K562 (cell line): Measurements from ENCODE around the gene CD74. TPM values are rescaled to one million over a fixed set of nuclear protein-coding genes. Genes with fewer than 3 reads are reported as not detected.

Source experiments
- ATF2 ChIP-seq: sonication (generic); formaldehyde crosslinking; IDR thresholded peaks from 2 replicates; pipeline ENCODE4 v1.8.1; 2022; ENCODE audit warnings: missing genetic modification reagents
- EGR1 ChIP-seq: fragments of 450-650 bp; conservative IDR thresholded peaks from 2 replicates; pipeline ENCODE4 v1.6.1; 2017; ENCODE audit warnings: mild to moderate bottlenecking
- HNRNPK ChIP-seq: fragments of 200-400 bp; formaldehyde crosslinking; IDR thresholded peaks from one replicate; pipeline ENCODE4 v1.6.1; 2018; ENCODE audit warnings: mild to moderate bottlenecking, low read depth, low read length; ENCODE audit not compliant: poor library complexity, severe bottlenecking
- JUND ChIP-seq, 2 experiments: IDR thresholded peaks; 2 replicates in 1 of 2; 3 replicates in 1 of 2; pipeline ENCODE4 v1.6.1; 2011; ENCODE audit warnings: borderline replicate concordance in 2 of 2, low read depth in 2 of 2, low read length in 2 of 2, improper control_type of control experiment in 1 of 2, missing biosample characterization in 1 of 2, missing genetic modification characterization in 1 of 2, missing genetic modification reagents in 1 of 2
- L3MBTL2 ChIP-seq: fragments of 450-650 bp; IDR thresholded peaks from 2 replicates; pipeline ENCODE4 v1.6.1; 2016; ENCODE audit warnings: mild to moderate bottlenecking, moderate library complexity
- NFATC3 ChIP-seq: fragments of 450-650 bp; IDR thresholded peaks from 2 replicates; pipeline ENCODE4 v1.6.1; 2017; ENCODE audit warnings: mild to moderate bottlenecking
- NKRF ChIP-seq: fragments of 450-650 bp; IDR thresholded peaks from 2 replicates; pipeline ENCODE4 v1.6.1; 2016; ENCODE audit warnings: borderline replicate concordance
- TAF1 ChIP-seq: IDR thresholded peaks from 2 replicates; pipeline ENCODE4 v1.6.1; 2011; ENCODE audit warnings: mild to moderate bottlenecking, low read length, moderate library complexity; ENCODE audit not compliant: insufficient read depth, control insufficient read depth, severe bottlenecking; ENCODE audit errors: extremely low read depth
- TCF7L2 ChIP-seq: fragments of 150-350 bp; IDR thresholded peaks from 2 replicates; pipeline ENCODE4 v1.6.1; 2016; ENCODE audit warnings: low read depth, mild to moderate bottlenecking, low read length, moderate library complexity
- XRCC3 ChIP-seq: fragments of 450-650 bp; IDR thresholded peaks from 2 replicates; pipeline ENCODE4 v1.6.1; 2017; ENCODE audit warnings: mild to moderate bottlenecking, moderate library complexity
- ZBTB8A ChIP-seq: fragments of 450-650 bp; IDR thresholded peaks from 2 replicates; pipeline ENCODE4 v1.6.1; 2018; ENCODE audit warnings: mild to moderate bottlenecking, moderate library complexity; ENCODE audit not compliant: partially characterized antibody
- ZFP91 ChIP-seq: sonication (generic); formaldehyde crosslinking; IDR thresholded peaks from 2 replicates; pipeline ENCODE4 v1.8.0; 2022; ENCODE audit warnings: mild to moderate bottlenecking, missing genetic modification reagents
- ZFPM2 ChIP-seq: fragments of 250-450 bp; sonication (Bioruptor Pico); IDR thresholded peaks from 2 replicates; pipeline ENCODE4 v1.5.1; 2022; ENCODE audit warnings: mild to moderate bottlenecking
- ZHX1 ChIP-seq: fragments of 150-350 bp; conservative IDR thresholded peaks from 2 replicates; pipeline ENCODE4 v1.6.1; 2014; ENCODE audit warnings: low read length
- ZNF212 ChIP-seq: fragments of 450-650 bp; formaldehyde crosslinking; IDR thresholded peaks from 2 replicates; pipeline ENCODE4 v1.4.0; 2020; ENCODE audit warnings: mild to moderate bottlenecking
- polyA plus RNA-seq, 8 experiments: library from polyadenylated mRNA; depleted of rRNA in 4 of 8; stranded (reverse) in 5 of 8; unstranded in 3 of 8; fragments of >200 nt; fragmentation: Nextera tagmentation in 2 of 8; fragmentation: Illumina TruSeq in 1 of 8; extraction: Ambion mirVana in 2 of 8; extraction: Trizol in 1 of 8; gene quantifications; 2 replicates each; pipeline versions ENCODE4 v1.2.1 to v1.2.3, GENCODE V29; 2011 to 2014; ENCODE audit warnings: inconsistent platforms in 1 of 8, missing spikeins in 1 of 8
- total RNA-seq, 7 experiments: library from RNA; depleted of rRNA in 6 of 7; stranded (reverse); fragments of >200 nt in 6 of 7; fragmentation: Illumina TruSeq in 2 of 7; extraction: Trizol in 2 of 7; gene quantifications; 2 replicates each; pipeline versions ENCODE4 v1.2.1 to v1.2.3, GENCODE V29; 2011 to 2021; ENCODE audit warnings: low replicate concordance in 1 of 7
- TF ChIP-seq, protein P1 (sequence below): sonication (generic); formaldehyde crosslinking; IDR thresholded peaks from 2 replicates; pipeline ENCODE4 v1.5.0; 2020; ENCODE audit warnings: missing genetic modification reagents

The CD74 gene
- total and polyA plus RNA-seq, 9 of the 15 experiments (the other 6 are each of a cell fraction or from before 2014, with no cell fraction given): 0.07 to 4.8 (median 0.32) TPM

- TF ChIP-seq ATF2 (no peak), JUND (IDR thresholded peaks at IDR 0.05; ENCODE audit: borderline replicate concordance, low read depth, low read length) (peak; percentile 61), JUND (tag; IDR thresholded peaks at IDR 0.05; ENCODE audit: borderline replicate concordance, low read depth, low read length) (peak; percentile 68; the same call in 1 of the 3 replicates), NKRF (peak; percentile 80; the same call in 1 of the 2 replicates), XRCC3 (no peak), ZFP91 (CRISPR knock-in tag) (no peak), NFATC3 (peak; percentile 33; the same call in 1 of the 2 replicates), ZBTB8A (no peak), ZFPM2 (peak; percentile 52; the same call in 1 of the 2 replicates), EGR1 (peak; percentile 83), TAF1 (peak; percentile 98), ZNF212 (CRISPR knock-in tag) (no peak), TCF7L2 (no peak), L3MBTL2 (peak; percentile 65; the same call in 1 of the 2 replicates), ZHX1 (no peak; the same call in 1 of the 2 replicates), HNRNPK (no peak)
- TF ChIP-seq, protein P1, sequence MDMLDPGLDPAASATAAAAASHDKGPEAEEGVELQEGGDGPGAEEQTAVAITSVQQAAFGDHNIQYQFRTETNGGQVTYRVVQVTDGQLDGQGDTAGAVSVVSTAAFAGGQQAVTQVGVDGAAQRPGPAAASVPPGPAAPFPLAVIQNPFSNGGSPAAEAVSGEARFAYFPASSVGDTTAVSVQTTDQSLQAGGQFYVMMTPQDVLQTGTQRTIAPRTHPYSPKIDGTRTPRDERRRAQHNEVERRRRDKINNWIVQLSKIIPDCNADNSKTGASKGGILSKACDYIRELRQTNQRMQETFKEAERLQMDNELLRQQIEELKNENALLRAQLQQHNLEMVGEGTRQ (CRISPR knock-in tag): peak; percentile 55; the same call in 1 of the 2 replicates
These were observed 37.0 kb upstream of the CD74 start, which contains the start of gene RPS14 (continued) for GRCh38 chr5:150449517-150450339.
